Esophagus squamous epithelium (tissue), 4 donors: Measurements from ENCODE around the gene KCTD4.

ENCODE experiments used
- CTCF ChIP-seq, 6 experiments: fragments of 450-650 bp in 4 of 6; fragments of 200-600 bp in 2 of 6; sonication (generic) in 2 of 6; IDR thresholded peaks; one replicate each; pipeline ENCODE4 v1.5.1; 2016 to 2019; ENCODE audit warnings: antibody characterized with exemption in 6 of 6, mild to moderate bottlenecking in 4 of 6, moderate library complexity in 4 of 6
- POLR2A ChIP-seq, 4 donors: fragments of 450-650 bp; IDR thresholded peaks; one replicate each; pipeline ENCODE4 v1.6.1; 2017; ENCODE audit warnings: antibody characterized with exemption in 4 of 4, mild to moderate bottlenecking in 4 of 4, moderate library complexity in 3 of 4

- TF ChIP-seq CTCF (IDR thresholded peaks at IDR 0.05) (no peak), POLR2A (IDR thresholded peaks at IDR 0.05) (no peak)
These were observed 2.8 kb downstream of the KCTD4 start for GRCh38 chr13:45198041-45198440.
